HEK293T (cell line): ENCODE results near the gene FCHO2.

Experiments used
- BHLHE40 ChIP-seq: fragments of 450-650 bp; IDR thresholded peaks from 2 replicates; pipeline ENCODE4 v1.6.1; 2016; ENCODE audit warnings: mild to moderate bottlenecking, moderate library complexity, borderline replicate concordance
- ELF4 ChIP-seq: fragments of 450-650 bp; IDR thresholded peaks from 2 replicates; pipeline ENCODE4 v1.6.1; 2017; ENCODE audit warnings: antibody characterized with exemption
- FOXA1 ChIP-seq: fragments of 450-650 bp; IDR thresholded peaks from 2 replicates; pipeline ENCODE4 v1.6.1; 2016; ENCODE audit warnings: mild to moderate bottlenecking
- FOXK2 ChIP-seq: fragments of 450-650 bp; IDR thresholded peaks from 2 replicates; pipeline ENCODE4 v1.6.1; 2016; ENCODE audit warnings: mild to moderate bottlenecking
- FOXM1 ChIP-seq: fragments of 450-650 bp; IDR thresholded peaks from 2 replicates; pipeline ENCODE4 v1.6.1; 2017; ENCODE audit warnings: mild to moderate bottlenecking, borderline replicate concordance
- HDGF ChIP-seq: fragments of 450-650 bp; IDR thresholded peaks from 2 replicates; pipeline ENCODE4 v1.6.1; 2017; ENCODE audit warnings: antibody characterized with exemption, borderline replicate concordance
- NFRKB ChIP-seq: fragments of 450-650 bp; IDR thresholded peaks from 2 replicates; pipeline ENCODE4 v1.6.1; 2016; ENCODE audit warnings: mild to moderate bottlenecking, moderate library complexity
- SP1 ChIP-seq: fragments of 450-650 bp; IDR thresholded peaks from 2 replicates; pipeline ENCODE4 v1.6.1; 2017
- TARDBP ChIP-seq: fragments of 450-650 bp; IDR thresholded peaks from 2 replicates; pipeline ENCODE4 v1.6.1; 2016
- ZNF384 ChIP-seq: fragments of 450-650 bp; IDR thresholded peaks from 2 replicates; pipeline ENCODE4 v1.6.1; 2016

DNA sequence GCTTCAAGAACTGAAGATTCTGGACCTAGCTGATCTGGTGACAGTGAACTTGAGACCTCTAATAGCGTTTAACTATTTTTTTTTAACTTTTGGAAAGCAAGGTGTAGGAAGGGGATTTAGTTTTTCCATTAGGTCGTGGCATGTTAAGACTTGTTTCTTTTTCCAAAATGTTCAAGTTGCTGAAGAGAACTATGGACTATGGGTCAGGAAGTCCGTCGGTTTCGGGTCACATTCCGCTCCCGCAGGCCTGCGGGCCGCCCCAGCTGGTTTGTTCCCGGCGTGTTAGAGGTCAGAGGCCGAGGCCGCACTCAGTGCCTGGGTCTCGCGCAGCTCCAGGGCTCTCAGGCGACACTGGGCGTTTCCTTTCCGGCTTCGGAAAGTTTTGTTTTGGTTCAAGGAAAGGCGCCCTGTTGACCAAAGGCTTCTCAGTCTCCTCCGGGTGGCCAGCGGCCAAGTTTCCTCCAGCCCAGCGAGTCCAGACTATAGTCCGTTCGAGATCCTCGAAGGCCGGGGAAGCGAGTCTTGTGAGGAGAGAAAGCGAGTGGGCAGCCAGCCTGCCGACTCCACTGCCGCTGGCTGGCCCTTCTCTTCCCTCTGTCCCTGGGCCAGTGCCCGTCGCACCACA, 586 bp upstream of the FCHO2 start:
- TF ChIP-seq NFRKB (no peak), TARDBP (no peak), ELF4 (no peak), FOXM1 (no peak), SP1 (no peak), FOXA1 (no peak), BHLHE40 (no peak), HDGF (no peak), FOXK2 (no peak), ZNF384 (no peak)
